Thoracic aorta (tissue), 2 donors: Measurements from ENCODE around the gene CDH15. TPM values are rescaled to one million over a fixed set of nuclear protein-coding genes. Genes with fewer than 3 reads are reported as not detected.

Source experiments
- ATAC-seq: fragments of 150-250 bp; one replicate; pipeline ENCODE4 v1.8.0; 2017; ENCODE audit warnings: low read depth; ENCODE audit not compliant: insufficient number of reproducible peaks, low FRiP score
- DNase-seq: peaks from one replicate; pipeline ENCODE4 v3.0.0-alpha.2; 2020; ENCODE audit warnings: low spot score
- H3K27ac ChIP-seq, 2 donors: fragments of 200-600 bp; sonication (generic); 1 replicate in 1 of 2; 2 replicates in 1 of 2; pipeline ENCODE4 v1.5.1; 2016; ENCODE audit warnings: mild to moderate bottlenecking in 2 of 2, moderate library complexity in 2 of 2
- H3K27me3 ChIP-seq: fragments of 200-600 bp; sonication (generic); replicated peaks from 2 replicates; pipeline ENCODE4 v1.6.0; 2016; ENCODE audit warnings: mild to moderate bottlenecking; ENCODE audit not compliant: insufficient read depth
- H3K36me3 ChIP-seq: fragments of 200-600 bp; sonication (generic); one replicate; pipeline ENCODE4 v1.5.1; 2016
- H3K4me1 ChIP-seq, 2 donors: fragments of 200-600 bp; sonication (generic); 1 replicate in 1 of 2; 2 replicates in 1 of 2; pipeline versions ENCODE4 v1.5.1 to v1.6.0; 2016; ENCODE audit warnings: low read depth in 2 of 2, mild to moderate bottlenecking in 1 of 2; ENCODE audit not compliant: control insufficient read depth in 1 of 2
- H3K4me3 ChIP-seq: fragments of 200-600 bp; sonication (generic); 2 replicates; pipeline ENCODE4 v1.5.1; 2016; ENCODE audit warnings: mild to moderate bottlenecking
- H3K9me3 ChIP-seq: fragments of 200-600 bp; sonication (generic); 2 replicates; pipeline ENCODE4 v1.5.1; 2016
- total RNA-seq, 2 donors: library from RNA; depleted of rRNA; stranded (reverse); fragments of >200 nt; gene quantifications; one replicate each; pipeline versions ENCODE4 v1.1.0 to v1.2.3, GENCODE V29; 2016
- TF ChIP-seq, protein P1 (sequence below): fragments of 200-600 bp; sonication (generic); IDR thresholded peaks from one replicate; pipeline ENCODE4 v1.5.1; 2019; ENCODE audit warnings: antibody characterized with exemption

Gene CDH15
- total RNA-seq, 2 donors from 2014 or later: 1.4 TPM; not detected in 1

DNA sequence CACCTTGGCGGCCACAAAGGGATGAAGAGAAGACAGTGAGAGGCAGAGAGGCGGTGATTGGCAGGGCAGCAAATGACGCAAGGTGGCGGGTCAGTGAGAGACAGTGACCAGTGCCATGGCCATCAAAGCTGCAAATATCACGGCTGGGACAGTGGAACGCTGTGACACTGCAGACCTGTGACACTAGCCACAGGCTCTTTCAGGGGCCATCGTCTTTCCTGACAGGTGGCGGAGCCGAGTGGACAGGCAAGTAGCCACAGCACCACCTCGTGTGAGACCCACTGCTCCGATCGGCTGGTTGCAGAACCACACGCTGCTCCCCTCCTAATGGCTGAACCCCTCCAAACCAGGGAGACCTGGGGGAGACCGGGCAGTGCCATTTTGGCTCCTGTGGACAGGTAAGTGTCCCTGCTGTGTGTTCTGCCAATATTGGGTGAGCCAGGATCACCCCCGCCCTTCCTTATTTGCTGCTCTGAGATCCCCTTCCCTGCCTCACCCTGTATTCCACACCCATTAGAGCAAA, 38.0 kb downstream of the CDH15 start:
- H3K27me3 ChIP-seq: no peaks in the 10 kb centered on the region
- no peak overlapping the region for H3K4me3 ChIP-seq
- no peak for ATAC-seq
- no peaks in the 10 kb centered on the region for H3K36me3 ChIP-seq
- H3K4me1 ChIP-seq: no peaks in the 10 kb centered on the region
- no peak for DNase-seq
- TF ChIP-seq, protein P1, sequence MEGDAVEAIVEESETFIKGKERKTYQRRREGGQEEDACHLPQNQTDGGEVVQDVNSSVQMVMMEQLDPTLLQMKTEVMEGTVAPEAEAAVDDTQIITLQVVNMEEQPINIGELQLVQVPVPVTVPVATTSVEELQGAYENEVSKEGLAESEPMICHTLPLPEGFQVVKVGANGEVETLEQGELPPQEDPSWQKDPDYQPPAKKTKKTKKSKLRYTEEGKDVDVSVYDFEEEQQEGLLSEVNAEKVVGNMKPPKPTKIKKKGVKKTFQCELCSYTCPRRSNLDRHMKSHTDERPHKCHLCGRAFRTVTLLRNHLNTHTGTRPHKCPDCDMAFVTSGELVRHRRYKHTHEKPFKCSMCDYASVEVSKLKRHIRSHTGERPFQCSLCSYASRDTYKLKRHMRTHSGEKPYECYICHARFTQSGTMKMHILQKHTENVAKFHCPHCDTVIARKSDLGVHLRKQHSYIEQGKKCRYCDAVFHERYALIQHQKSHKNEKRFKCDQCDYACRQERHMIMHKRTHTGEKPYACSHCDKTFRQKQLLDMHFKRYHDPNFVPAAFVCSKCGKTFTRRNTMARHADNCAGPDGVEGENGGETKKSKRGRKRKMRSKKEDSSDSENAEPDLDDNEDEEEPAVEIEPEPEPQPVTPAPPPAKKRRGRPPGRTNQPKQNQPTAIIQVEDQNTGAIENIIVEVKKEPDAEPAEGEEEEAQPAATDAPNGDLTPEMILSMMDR: no peak
- H3K9me3 ChIP-seq: no peaks in the 10 kb centered on the region
- no peak overlapping the region for H3K27ac ChIP-seq

DNA sequence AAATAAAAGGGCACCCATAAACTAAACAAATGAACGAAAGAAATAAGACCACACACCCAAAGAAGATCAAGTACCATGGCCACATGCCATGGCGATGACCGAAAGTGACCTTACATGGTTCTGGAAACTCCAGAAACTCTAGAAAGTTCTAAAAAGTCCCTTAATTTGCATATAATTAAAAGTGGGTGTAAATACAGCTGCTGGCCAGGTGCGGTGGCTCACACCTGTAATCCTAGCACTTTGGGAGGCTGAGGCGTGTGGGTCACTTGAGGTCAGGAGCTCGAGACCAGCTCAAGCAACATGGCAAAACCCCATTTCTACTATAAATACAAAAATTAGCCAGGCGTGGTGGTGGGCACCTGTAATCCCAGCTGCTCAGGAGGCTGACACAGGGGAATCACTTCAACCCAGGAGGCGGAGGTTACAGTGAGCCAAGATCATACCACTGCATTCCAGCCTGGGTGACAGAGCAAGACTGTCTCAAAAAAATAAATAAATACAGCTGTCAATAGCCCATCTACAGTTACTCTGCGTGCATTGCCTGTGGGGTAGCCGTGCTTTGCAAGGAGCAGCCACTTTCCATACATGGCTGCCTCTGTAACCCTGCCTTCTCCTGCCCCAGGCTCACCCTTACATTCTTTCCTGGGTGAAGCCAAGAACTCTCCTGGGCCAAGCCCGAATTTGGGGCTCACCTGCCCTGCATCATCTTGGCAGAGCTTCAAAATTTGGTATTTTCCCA, 38.8 kb downstream of the CDH15 start:
- Histone ChIP-seq H3K4me3 (no peak overlapping the region), H3K36me3 (no peaks in the 10 kb centered on the region), H3K4me1 (peaks cover 0 to 2% of the 10 kb centered on the region in 2 donors), H3K27ac (no peak overlapping the region), H3K27me3 (no peaks in the 10 kb centered on the region), H3K9me3 (no peaks in the 10 kb centered on the region)
- TF ChIP-seq, protein P1: no peak
- no peak for ATAC-seq
- DNase-seq: no peak

DNA sequence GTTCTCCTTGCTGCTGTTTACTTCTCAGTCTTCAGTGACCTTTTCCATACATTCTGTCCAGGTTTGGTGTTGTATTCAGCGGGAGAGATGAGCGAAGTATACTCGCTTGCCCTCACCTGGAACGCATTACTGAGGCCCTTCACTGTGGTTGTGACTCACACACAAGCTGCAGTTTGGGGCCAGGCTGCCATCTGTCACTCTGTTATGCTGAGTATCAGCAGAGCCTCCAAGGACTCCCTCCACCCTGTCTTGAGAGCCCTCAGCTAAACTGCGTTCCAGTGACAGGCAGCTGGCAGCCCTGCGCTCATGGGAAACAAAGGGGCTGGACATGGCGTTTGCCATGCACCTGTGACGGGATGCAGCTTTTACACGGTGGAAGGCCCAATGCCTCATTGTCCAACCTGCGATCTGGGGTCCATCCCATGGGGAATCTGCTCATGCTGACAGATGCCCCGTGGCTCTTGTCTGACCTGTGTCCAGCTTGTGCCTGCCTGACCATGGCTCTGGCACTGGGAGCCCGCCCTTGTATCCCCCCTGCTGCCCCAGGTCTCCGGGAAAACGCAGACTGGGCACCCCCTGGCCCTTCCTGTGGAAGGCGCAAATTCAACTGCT, 39.5 kb downstream of the CDH15 start:
- H3K4me3 ChIP-seq: no peak overlapping the region
- no peak for DNase-seq
- ATAC-seq: no peak
- H3K27ac ChIP-seq: no peak overlapping the region
- H3K4me1 ChIP-seq: peaks cover 1 to 9% of the 10 kb centered on the region in 2 donors
- no peaks in the 10 kb centered on the region for H3K27me3 ChIP-seq
- TF ChIP-seq, protein P1: no peak
- no peaks in the 10 kb centered on the region for H3K36me3 ChIP-seq
- no peaks in the 10 kb centered on the region for H3K9me3 ChIP-seq

DNA sequence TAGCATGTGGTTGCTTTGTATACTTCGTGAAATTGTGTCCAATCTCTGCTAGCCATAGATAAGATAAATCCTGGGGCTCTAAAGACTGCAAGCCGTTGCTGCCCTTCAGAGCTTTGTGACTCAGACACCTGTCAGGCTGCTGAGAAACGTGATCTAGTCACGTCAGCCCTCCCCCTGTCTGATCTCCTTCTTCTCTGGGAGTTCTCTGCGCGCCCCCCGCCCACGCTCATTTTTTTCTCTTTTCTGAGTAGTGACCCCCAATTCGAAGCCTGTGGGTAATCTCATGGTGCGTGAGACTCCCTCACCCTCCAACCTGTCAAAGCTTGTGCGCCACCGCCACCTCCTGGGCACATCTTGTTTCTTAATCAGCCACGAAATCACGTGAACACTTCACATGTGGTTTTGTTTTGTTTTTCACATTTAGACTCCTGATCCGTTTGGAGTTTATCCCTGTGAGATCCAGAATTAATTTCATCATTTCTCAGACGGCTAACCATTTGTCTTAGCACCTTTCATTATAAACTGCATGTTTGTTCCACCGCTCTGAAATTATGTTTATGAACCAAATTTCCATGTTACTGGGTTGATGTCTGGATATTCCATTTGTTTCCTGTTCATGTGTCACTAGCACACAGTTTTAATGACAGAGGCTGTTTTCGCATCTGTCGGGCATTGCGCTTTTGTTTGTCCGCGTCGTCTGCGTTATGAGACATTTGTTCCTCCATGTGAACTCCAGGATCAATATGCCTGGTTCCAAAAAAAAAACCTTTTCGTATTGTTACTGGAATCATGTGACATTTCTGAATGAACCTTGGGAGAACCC, 45.0 kb downstream of the CDH15 start:
- Histone ChIP-seq H3K4me3 (peak overlapping the region; percentile 78), H3K27ac (peak overlapping the region; percentile 93 to 97), H3K36me3 (no peaks in the 10 kb centered on the region), H3K4me1 (peaks cover 10 to 25% of the 10 kb centered on the region in 2 donors), H3K27me3 (no peaks in the 10 kb centered on the region), H3K9me3 (no peaks in the 10 kb centered on the region)
- TF ChIP-seq, protein P1: peak; percentile 47
- DNase-seq (no peak), ATAC-seq (no peak)

DNA sequence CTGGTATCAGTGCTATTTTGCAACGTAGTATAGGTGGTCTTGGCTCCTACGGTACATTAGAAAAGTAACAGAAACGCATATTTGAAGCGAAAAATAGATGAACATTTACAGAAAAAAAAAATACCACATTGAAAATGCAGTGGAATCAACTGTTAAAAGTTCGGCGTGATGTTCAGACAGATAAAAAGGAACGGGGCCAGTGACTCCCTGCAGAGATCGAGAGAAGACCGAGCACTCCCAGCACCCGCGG, 45.5 kb downstream of the CDH15 start:
- ATAC-seq (no peak), DNase-seq (no peak)
- Histone ChIP-seq H3K4me3 (peak overlapping the region; percentile 78), H3K9me3 (no peaks in the 10 kb centered on the region), H3K27ac (peak overlapping the region; percentile 93 to 97), H3K36me3 (no peaks in the 10 kb centered on the region), H3K4me1 (peaks cover 10 to 25% of the 10 kb centered on the region in 2 donors), H3K27me3 (no peaks in the 10 kb centered on the region)
- TF ChIP-seq, protein P1: no peak
